NCI-H524 (cell line): Measurements from ENCODE around the gene LDLRAD4.

ENCODE experiments used
- DNase-seq, 2 experiments: peaks; one replicate each; lab custom pipeline; 2025; lab: John Stamatoyannopoulos, UW

The LDLRAD4 gene

GRCh38 chr18:13548966-13549879, 330.7 kb downstream of the LDLRAD4 start:
- DNase-seq: no peak

- DNase-seq: no peak
Observed at GRCh38 chr18:13549880-13550232, 331.3 kb downstream of the LDLRAD4 start.

GRCh38 chr18:13550418-13551304, 332.1 kb downstream of the LDLRAD4 start:
- DNase-seq: no peak

GRCh38 chr18:13551305-13551603, 332.7 kb downstream of the LDLRAD4 start:
- no peak for DNase-seq

GRCh38 chr18:13551841-13552733, 333.5 kb downstream of the LDLRAD4 start:
- DNase-seq: no peak

- DNase-seq: no peak
Observed at GRCh38 chr18:13553449-13553848, 334.9 kb downstream of the LDLRAD4 start.

- no peak for DNase-seq
Observed at GRCh38 chr18:13555192-13555591, 336.6 kb downstream of the LDLRAD4 start.

GRCh38 chr18:13555865-13556264, 337.3 kb downstream of the LDLRAD4 start:
- DNase-seq: no peak

- no peak for DNase-seq
Observed at GRCh38 chr18:13556502-13556901, 337.9 kb downstream of the LDLRAD4 start.

- peak in 1 of 2 experiments; percentile 63 for DNase-seq
Observed at GRCh38 chr18:13558124-13558523, 339.6 kb downstream of the LDLRAD4 start.

- no peak for DNase-seq
Observed at GRCh38 chr18:13558790-13559189, 340.2 kb downstream of the LDLRAD4 start.

- no peak for DNase-seq
Observed at GRCh38 chr18:13559754-13560153, 341.2 kb downstream of the LDLRAD4 start.

- no peak for DNase-seq
Observed at GRCh38 chr18:13560306-13560705, 341.7 kb downstream of the LDLRAD4 start.

- DNase-seq: no peak
Observed at GRCh38 chr18:13562494-13563029, 344.0 kb downstream of the LDLRAD4 start.

- peak; percentile 53 to 85 for DNase-seq
Observed at GRCh38 chr18:13563390-13563805, 344.8 kb downstream of the LDLRAD4 start.

- DNase-seq: no peak
Observed at GRCh38 chr18:13564579-13564978, 346.0 kb downstream of the LDLRAD4 start.

GRCh38 chr18:13565228-13565627, 346.7 kb downstream of the LDLRAD4 start:
- DNase-seq: no peak

- DNase-seq: no peak
Observed at GRCh38 chr18:13566941-13567746, 348.6 kb downstream of the LDLRAD4 start.

GRCh38 chr18:13568443-13569392, 350.2 kb downstream of the LDLRAD4 start:
- no peak for DNase-seq

GRCh38 chr18:13570216-13570615, 351.7 kb downstream of the LDLRAD4 start:
- no peak for DNase-seq
